Osteocyte (in vitro differentiated cells): ENCODE results near the gene ABCC1. TPM values are rescaled to one million over a fixed set of nuclear protein-coding genes. Genes with fewer than 3 reads are reported as not detected.
"Not testable (repeated sequence)": the region's sequence is repeated elsewhere in the genome, so short reads cannot be mapped to it uniquely, and the experiment has no call there.

Source experiments
- DNase-seq: peaks from one replicate; pipeline ENCODE4 v3.0.0; 2021; ENCODE audit warnings: mixed read lengths; ENCODE audit not compliant: unreplicated experiment; ENCODE audit errors: extremely low spot score
- H3K27ac Mint-ChIP-seq: one replicate; pipeline ENCODE4 v1.8.0; 2021; ENCODE audit warnings: mild to moderate bottlenecking, mixed read lengths; ENCODE audit not compliant: unreplicated experiment
- H3K27me3 Mint-ChIP-seq: one replicate; pipeline ENCODE4 v1.8.0; 2021; ENCODE audit warnings: mixed read lengths; ENCODE audit not compliant: unreplicated experiment
- H3K36me3 Mint-ChIP-seq: one replicate; pipeline ENCODE4 v1.8.0; 2021; ENCODE audit warnings: mixed read lengths; ENCODE audit not compliant: unreplicated experiment
- H3K4me1 Mint-ChIP-seq: one replicate; pipeline ENCODE4 v1.8.0; 2021; ENCODE audit warnings: mixed read lengths; ENCODE audit not compliant: unreplicated experiment
- H3K4me3 Mint-ChIP-seq: one replicate; pipeline ENCODE4 v1.8.0; 2021; ENCODE audit warnings: mild to moderate bottlenecking, moderate library complexity, mixed read lengths; ENCODE audit not compliant: unreplicated experiment
- H3K9me3 Mint-ChIP-seq: one replicate; pipeline ENCODE4 v1.8.0; 2021; ENCODE audit warnings: mixed read lengths; ENCODE audit not compliant: unreplicated experiment
- total RNA-seq: library from RNA; stranded (reverse); gene quantifications from 2 replicates; pipeline ENCODE4 v1.2.1, GENCODE V29; 2021
- TF ChIP-seq, protein P1 (sequence below): fragments of 200-600 bp; sonication (generic); IDR thresholded peaks from 2 replicates; pipeline ENCODE4 v1.5.0; 2021; ENCODE audit warnings: antibody characterized with exemption, mild to moderate bottlenecking, moderate library complexity

Gene ABCC1
- total RNA-seq, 1 donor from 2014 or later, result 256 TPM

GRCh38 chr16:15981382-15981781, 32.0 kb downstream of the ABCC1 start:
- Mint-ChIP-seq H3K27me3 (no peaks in the 10 kb centered on the region), H3K4me1 (peaks cover 82% of the 10 kb centered on the region), H3K4me3 (no peak overlapping the region), H3K36me3 (peaks cover 35% of the 10 kb centered on the region), H3K27ac (peak overlapping the region; percentile 92), H3K9me3 (peaks cover 4% of the 10 kb centered on the region)
- TF ChIP-seq, protein P1, sequence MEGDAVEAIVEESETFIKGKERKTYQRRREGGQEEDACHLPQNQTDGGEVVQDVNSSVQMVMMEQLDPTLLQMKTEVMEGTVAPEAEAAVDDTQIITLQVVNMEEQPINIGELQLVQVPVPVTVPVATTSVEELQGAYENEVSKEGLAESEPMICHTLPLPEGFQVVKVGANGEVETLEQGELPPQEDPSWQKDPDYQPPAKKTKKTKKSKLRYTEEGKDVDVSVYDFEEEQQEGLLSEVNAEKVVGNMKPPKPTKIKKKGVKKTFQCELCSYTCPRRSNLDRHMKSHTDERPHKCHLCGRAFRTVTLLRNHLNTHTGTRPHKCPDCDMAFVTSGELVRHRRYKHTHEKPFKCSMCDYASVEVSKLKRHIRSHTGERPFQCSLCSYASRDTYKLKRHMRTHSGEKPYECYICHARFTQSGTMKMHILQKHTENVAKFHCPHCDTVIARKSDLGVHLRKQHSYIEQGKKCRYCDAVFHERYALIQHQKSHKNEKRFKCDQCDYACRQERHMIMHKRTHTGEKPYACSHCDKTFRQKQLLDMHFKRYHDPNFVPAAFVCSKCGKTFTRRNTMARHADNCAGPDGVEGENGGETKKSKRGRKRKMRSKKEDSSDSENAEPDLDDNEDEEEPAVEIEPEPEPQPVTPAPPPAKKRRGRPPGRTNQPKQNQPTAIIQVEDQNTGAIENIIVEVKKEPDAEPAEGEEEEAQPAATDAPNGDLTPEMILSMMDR, result no peak
- DNase-seq, result no peak

GRCh38 chr16:15982194-15982915, 32.9 kb downstream of the ABCC1 start:
- peaks cover 41% of the 10 kb centered on the region for H3K36me3 Mint-ChIP-seq
- H3K27me3 Mint-ChIP-seq, DNase-seq, H3K9me3 Mint-ChIP-seq, H3K4me3 Mint-ChIP-seq: not testable (repeated sequence)
- H3K4me1 Mint-ChIP-seq, result peaks cover 83% of the 10 kb centered on the region
- H3K27ac Mint-ChIP-seq, result peak overlapping the region; percentile 65

- no peak overlapping the region for H3K4me3 Mint-ChIP-seq
- H3K4me1 Mint-ChIP-seq, result peaks cover 83% of the 10 kb centered on the region
- no peak for DNase-seq
- H3K27ac Mint-ChIP-seq, result peak overlapping the region; percentile 90
- H3K9me3 Mint-ChIP-seq, result no peaks in the 10 kb centered on the region
- no peaks in the 10 kb centered on the region for H3K27me3 Mint-ChIP-seq
- peaks cover 32% of the 10 kb centered on the region for H3K36me3 Mint-ChIP-seq
- TF ChIP-seq, protein P1, result no peak
These were observed 34.5 kb downstream of the ABCC1 start for GRCh38 chr16:15983898-15984297.

DNA sequence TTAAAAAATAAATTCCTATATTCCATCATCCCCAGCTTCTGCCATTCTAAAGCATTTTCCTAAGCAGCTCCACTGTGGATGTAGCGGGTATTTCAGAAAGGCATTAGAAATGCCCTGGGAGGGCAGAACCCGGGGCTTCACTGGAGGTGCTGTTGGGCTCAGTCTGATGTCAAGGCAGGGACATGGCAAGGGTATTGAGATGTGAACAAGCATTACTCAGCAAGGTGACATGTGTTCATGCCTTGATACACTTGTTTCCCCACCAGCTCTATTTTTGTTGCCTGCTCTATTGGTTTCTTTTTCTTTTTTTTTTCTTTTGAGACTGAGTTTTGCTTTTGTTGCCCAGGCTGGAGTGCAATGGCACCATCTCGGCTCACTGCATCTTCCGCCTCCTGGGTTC, 35.7 kb downstream of the ABCC1 start:
- no peak for DNase-seq
- Mint-ChIP-seq H3K4me3 (no peak overlapping the region), H3K27ac (peak overlapping the region; percentile 52), H3K4me1 (peaks cover 84% of the 10 kb centered on the region), H3K36me3 (peaks cover 28% of the 10 kb centered on the region), H3K27me3 (no peaks in the 10 kb centered on the region), H3K9me3 (no peaks in the 10 kb centered on the region)
- TF ChIP-seq, protein P1, result no peak

GRCh38 chr16:15986261-15986660, 36.8 kb downstream of the ABCC1 start:
- H3K4me1 Mint-ChIP-seq, result peaks cover 84% of the 10 kb centered on the region
- no peak overlapping the region for H3K4me3 Mint-ChIP-seq
- peaks cover 22% of the 10 kb centered on the region for H3K36me3 Mint-ChIP-seq
- H3K9me3 Mint-ChIP-seq, result no peaks in the 10 kb centered on the region
- H3K27me3 Mint-ChIP-seq, result no peaks in the 10 kb centered on the region
- DNase-seq, result no peak
- H3K27ac Mint-ChIP-seq, result peak overlapping the region; percentile 95
- TF ChIP-seq, protein P1, result no peak
